Prostate gland (tissue), 2 donors: ENCODE results near the gene VSIG2. TPM values are rescaled to one million over a fixed set of nuclear protein-coding genes. Genes with fewer than 3 reads are reported as not detected.
A peak's percentile ranks its signal among the peaks of the same experiment; 100 is the strongest.

ENCODE experiments used
- DNase-seq: peaks from one replicate; pipeline ENCODE4 v3.0.0-alpha.2; 2019; ENCODE audit warnings: low spot score
- H3K27ac ChIP-seq, 2 donors: fragments of 200-600 bp; sonication (generic); 2 replicates each; pipeline ENCODE4 v1.5.1; 2017 to 2019
- H3K27me3 ChIP-seq: fragments of 200-600 bp; sonication (generic); replicated peaks from 2 replicates; pipeline ENCODE4 v1.5.1; 2019; ENCODE audit not compliant: insufficient read depth
- H3K36me3 ChIP-seq, 2 donors: fragments of 200-600 bp; sonication (generic); 1 replicate in 1 of 2; 2 replicates in 1 of 2; pipeline versions ENCODE4 v1.5.1 to v1.8.1; 2017 to 2019
- H3K4me1 ChIP-seq: fragments of 200-600 bp; sonication (generic); replicated peaks from 2 replicates; pipeline ENCODE4 v1.5.1; 2019
- H3K4me3 ChIP-seq, 2 donors: fragments of 200-600 bp; sonication (generic); 2 replicates each; pipeline ENCODE4 v1.5.1; 2017 to 2019
- H3K9me3 ChIP-seq: fragments of 200-600 bp; sonication (generic); 2 replicates; pipeline ENCODE4 v1.5.1; 2017
- CTCF ChIP-seq, 4 experiments: fragments of 200-600 bp in 2 of 4; fragments of 450-650 bp in 2 of 4; sonication (generic) in 2 of 4; IDR thresholded peaks; 1 replicate in 3 of 4; 2 replicates in 1 of 4; pipeline ENCODE4 v1.5.1; 2016 to 2019; ENCODE audit warnings: antibody characterized with exemption in 4 of 4, mild to moderate bottlenecking in 2 of 4, moderate library complexity in 2 of 4
- POLR2A ChIP-seq: fragments of 450-650 bp; IDR thresholded peaks from one replicate; pipeline ENCODE4 v1.6.1; 2016; ENCODE audit warnings: antibody characterized with exemption, mild to moderate bottlenecking
- POLR2AphosphoS5 ChIP-seq: sonication (generic); formaldehyde crosslinking; IDR thresholded peaks from one replicate; pipeline ENCODE4 v1.6.1; 2017; ENCODE audit warnings: antibody characterized with exemption
- WGBS: methylation state at CpG from one replicate; pipeline ENCODE4 v1.1.5; 2018; 5-methylcytosine and 5-hydroxymethylcytosine counted together
- intact Hi-C: fragments of 100-400 bp; cut with DNase I; formaldehyde crosslinking; loops from one replicate; pipeline ENCODE4 v1.14.2; 2022
- total RNA-seq, 2 donors: library from RNA; depleted of rRNA; stranded (reverse); fragments of >200 nt; gene quantifications; one replicate each; pipeline ENCODE4 v1.1.0, GENCODE V29; 2016

The VSIG2 gene
- total RNA-seq, 2 donors from 2014 or later, result 28.2 to 38.6 TPM

GRCh38 chr11:124769806-124770774, 18.0 kb upstream of the VSIG2 start:
- H3K36me3 ChIP-seq, result no peaks in the 10 kb centered on the region
- no peaks in the 10 kb centered on the region for H3K27me3 ChIP-seq
- H3K9me3 ChIP-seq, result no peaks in the 10 kb centered on the region
- no peak overlapping the region for H3K4me3 ChIP-seq
- 97% methylated on average over 8 of the region's 8 CpGs for WGBS
- TF ChIP-seq CTCF (IDR thresholded peaks at IDR 0.05) (no peak), POLR2A (no peak), POLR2AphosphoS5 (no peak)
- intact Hi-C loops, result no loop called here
- no peak for DNase-seq
- no peaks in the 10 kb centered on the region for H3K4me1 ChIP-seq
- H3K27ac ChIP-seq, result no peak overlapping the region

- no peaks in the 10 kb centered on the region for H3K36me3 ChIP-seq
- intact Hi-C loops, result no loop called here
- TF ChIP-seq CTCF (IDR thresholded peaks at IDR 0.05) (no peak), POLR2AphosphoS5 (no peak), POLR2A (no peak)
- H3K27me3 ChIP-seq, result no peaks in the 10 kb centered on the region
- no peaks in the 10 kb centered on the region for H3K9me3 ChIP-seq
- no peak overlapping the region for H3K4me3 ChIP-seq
- DNase-seq, result no peak
- H3K27ac ChIP-seq, result no peak overlapping the region
- no peaks in the 10 kb centered on the region for H3K4me1 ChIP-seq
- WGBS, result 82% methylated on average over 8 of the region's 8 CpGs
These were observed 16.9 kb upstream of the VSIG2 start for GRCh38 chr11:124768914-124769313.

- H3K27ac ChIP-seq, result no peak overlapping the region
- WGBS, result 98% methylated on average over 2 of the region's 2 CpGs
- TF ChIP-seq POLR2A (no peak), POLR2AphosphoS5 (no peak), CTCF (IDR thresholded peaks at IDR 0.05) (no peak)
- H3K27me3 ChIP-seq, result peaks cover 8% of the 10 kb centered on the region
- no peaks in the 10 kb centered on the region for H3K36me3 ChIP-seq
- H3K4me3 ChIP-seq, result no peak overlapping the region
- H3K4me1 ChIP-seq, result peaks cover 13% of the 10 kb centered on the region
- no peak for DNase-seq
- intact Hi-C loops, result no loop called here
- no peaks in the 10 kb centered on the region for H3K9me3 ChIP-seq
These were observed 14.1 kb upstream of the VSIG2 start for GRCh38 chr11:124766156-124766555.

GRCh38 chr11:124763156-124763947, 11.3 kb upstream of the VSIG2 start:
- Histone ChIP-seq H3K27me3 (peaks cover 19% of the 10 kb centered on the region), H3K4me3 (peak overlapping the region; percentile 16 to 35), H3K27ac (no peak overlapping the region), H3K9me3 (no peaks in the 10 kb centered on the region), H3K4me1 (peaks cover 13% of the 10 kb centered on the region), H3K36me3 (no peaks in the 10 kb centered on the region)
- DNase-seq, result peak; percentile 84
- intact Hi-C loops, result loop anchor here (2.0 kb wide), 1 partner anchor 91 kb away; the partner anchor contains the start of genes SIAE and SPA17
- TF ChIP-seq POLR2AphosphoS5 (peak; percentile 31), CTCF (IDR thresholded peaks at IDR 0.05) (peak; percentile 46 to 73 (median 66)), POLR2A (no peak)
- 3% methylated on average over 21 of the region's 21 CpGs for WGBS
